KMS-11 (cell line): ENCODE measurements around the gene NPIPA8.
"Not testable (repeated sequence)": the region's sequence is repeated elsewhere in the genome, so short reads cannot be mapped to it uniquely, and the experiment has no call there.

ENCODE experiments used
- H2AFZ ChIP-seq: fragments of 200-600 bp; sonication (generic); 2 replicates; pipeline ENCODE4 v1.6.1; 2016; ENCODE audit warnings: antibody characterized with exemption, mixed run types, low read depth
- H3K27ac ChIP-seq: fragments of 200-600 bp; sonication (generic); 2 replicates; pipeline ENCODE4 v1.6.1; 2016; ENCODE audit warnings: mild to moderate bottlenecking, mixed run types
- H3K27me3 ChIP-seq: fragments of 200-600 bp; sonication (generic); 2 replicates; pipeline ENCODE4 v1.6.1; 2017; ENCODE audit warnings: mild to moderate bottlenecking, low read depth, mixed run types, moderate library complexity; ENCODE audit not compliant: insufficient read depth
- H3K36me3 ChIP-seq: fragments of 200-600 bp; sonication (generic); 2 replicates; pipeline ENCODE4 v1.6.1; 2017; ENCODE audit warnings: mild to moderate bottlenecking, mixed run types; ENCODE audit not compliant: insufficient read depth
- H3K4me1 ChIP-seq: fragments of 200-600 bp; sonication (generic); 2 replicates; pipeline ENCODE4 v1.6.1; 2016; ENCODE audit warnings: mild to moderate bottlenecking, low read depth, mixed run types; ENCODE audit not compliant: poor library complexity, severe bottlenecking
- H3K4me2 ChIP-seq: fragments of 200-600 bp; sonication (generic); 2 replicates; pipeline ENCODE4 v1.7.0; 2016; ENCODE audit warnings: mild to moderate bottlenecking, mixed run types
- H3K4me3 ChIP-seq: fragments of 200-600 bp; sonication (generic); IDR thresholded peaks from 2 replicates; pipeline ENCODE4 v1.6.1; 2017; ENCODE audit warnings: low read depth, low read length, mixed read lengths; ENCODE audit not compliant: insufficient read depth
- H3K79me2 ChIP-seq: fragments of 200-600 bp; sonication (generic); 2 replicates; pipeline ENCODE4 v1.6.1; 2016; ENCODE audit warnings: low read depth, mixed run types; ENCODE audit not compliant: insufficient read depth
- H3K9ac ChIP-seq: fragments of 200-600 bp; sonication (generic); 2 replicates; pipeline ENCODE4 v1.6.1; 2016; ENCODE audit warnings: mild to moderate bottlenecking, mixed run types
- H4K20me1 ChIP-seq: fragments of 200-600 bp; sonication (generic); 2 replicates; pipeline ENCODE4 v1.6.1; 2016; ENCODE audit warnings: mild to moderate bottlenecking, mixed run types; ENCODE audit not compliant: insufficient read depth

Gene NPIPA8

DNA sequence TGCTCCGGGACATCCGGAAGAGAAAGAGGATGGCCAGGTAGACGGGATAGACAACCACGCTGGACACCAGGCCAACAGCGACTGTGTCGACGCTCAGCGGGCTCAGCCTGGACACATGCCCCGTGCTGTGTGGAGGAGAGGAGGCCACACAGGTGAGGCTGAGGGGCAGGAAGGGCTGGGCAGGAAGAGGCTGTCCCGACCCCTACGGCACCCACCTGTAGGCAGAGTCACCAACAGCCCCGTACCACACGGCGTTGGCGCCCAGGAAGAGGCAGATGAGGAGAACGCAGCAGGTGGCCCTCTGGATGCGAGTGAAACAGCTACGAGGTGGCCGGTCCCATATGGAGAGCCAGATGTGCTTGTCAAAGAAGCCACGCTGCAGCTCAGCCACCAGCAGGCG lies at the start of gene NPIPA8:
Gene NPIPA8 (minus strand): TSS at position 101 of the 400 bp plus-strand sequence. CDS start 4,074 bp downstream, outside the sequence.
- H3K79me2 ChIP-seq, H3K9ac ChIP-seq, H4K20me1 ChIP-seq, H3K27ac ChIP-seq, H3K27me3 ChIP-seq, H3K4me2 ChIP-seq, H2AFZ ChIP-seq, H3K4me1 ChIP-seq, H3K36me3 ChIP-seq, H3K4me3 ChIP-seq: not testable (repeated sequence)

DNA sequence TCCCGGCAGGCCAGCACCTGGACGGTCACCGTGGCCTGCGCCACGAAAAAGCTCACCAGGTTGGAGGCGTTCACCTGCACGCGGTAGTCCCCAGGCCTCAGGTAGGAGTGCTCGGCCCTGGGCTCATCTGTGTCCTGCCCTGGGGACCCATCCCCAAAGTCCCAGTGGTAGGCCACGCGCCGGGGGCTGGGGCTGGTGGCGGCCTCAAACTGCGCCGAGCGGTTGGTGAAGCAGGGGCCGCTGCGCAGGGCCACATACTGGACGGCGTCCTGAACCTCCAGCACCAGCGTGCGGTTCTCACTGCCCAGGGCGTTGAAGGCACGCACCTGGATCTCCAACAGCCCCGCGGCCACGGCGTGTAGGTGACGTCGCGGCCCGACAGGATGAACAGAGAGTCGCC lies 48.7 kb upstream of the NPIPA8 start:
- not testable (repeated sequence) for H3K4me2 ChIP-seq, H4K20me1 ChIP-seq, H3K4me3 ChIP-seq, H3K36me3 ChIP-seq, H3K9ac ChIP-seq, H2AFZ ChIP-seq, H3K27ac ChIP-seq, H3K27me3 ChIP-seq, H3K79me2 ChIP-seq, H3K4me1 ChIP-seq

DNA sequence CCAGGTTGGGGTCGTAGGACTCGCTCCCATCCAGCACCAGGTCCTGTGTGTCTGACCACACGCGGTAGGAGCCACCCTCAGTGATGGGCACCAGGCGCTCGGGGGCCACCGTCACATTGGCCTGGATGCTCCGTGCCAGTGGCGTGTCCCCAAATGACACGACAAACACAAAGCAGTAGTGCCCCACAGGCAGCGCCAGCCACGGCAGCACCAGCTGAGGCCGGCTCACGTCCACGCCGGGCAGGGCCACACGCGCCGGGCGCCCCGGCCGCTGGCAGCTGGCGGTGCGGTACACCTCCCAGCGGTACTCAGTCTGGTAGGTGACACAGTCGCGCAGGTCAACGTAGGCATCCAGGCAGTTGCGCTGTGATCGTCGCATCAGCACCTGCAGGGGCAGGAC lies 48.3 kb upstream of the NPIPA8 start:
- not testable (repeated sequence) for H3K4me2 ChIP-seq, H2AFZ ChIP-seq, H3K79me2 ChIP-seq, H3K27me3 ChIP-seq, H3K9ac ChIP-seq, H4K20me1 ChIP-seq, H3K27ac ChIP-seq, H3K4me3 ChIP-seq, H3K36me3 ChIP-seq, H3K4me1 ChIP-seq

DNA sequence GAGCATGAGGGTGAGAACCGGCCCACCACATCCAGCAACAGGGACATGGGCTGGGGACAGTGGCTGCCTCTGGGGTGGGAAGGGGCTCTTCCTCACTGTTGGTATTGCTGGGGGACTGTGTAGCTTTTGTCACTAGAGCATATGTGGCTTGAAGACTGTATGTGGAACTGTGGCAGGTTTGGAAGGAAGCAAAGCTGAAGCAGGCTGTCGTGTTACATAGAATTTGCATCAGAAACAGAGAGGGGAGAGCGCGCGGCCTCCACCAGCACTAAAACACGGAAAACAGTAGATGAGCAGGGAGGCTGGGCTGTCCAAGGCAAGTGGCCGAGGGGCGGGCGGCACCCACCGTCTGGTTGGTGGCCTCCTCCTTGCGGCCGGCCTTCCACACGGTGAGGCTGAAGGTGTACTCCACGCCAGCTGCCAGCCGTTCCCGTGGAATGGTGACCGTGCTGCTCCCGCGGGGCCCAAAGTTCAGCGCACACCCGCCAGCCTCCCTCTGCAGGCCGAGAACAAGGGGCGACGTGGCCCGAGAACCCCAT lies 47.6 kb upstream of the NPIPA8 start:
- H3K9ac ChIP-seq, H3K27me3 ChIP-seq, H3K27ac ChIP-seq, H3K4me1 ChIP-seq, H2AFZ ChIP-seq, H3K36me3 ChIP-seq, H3K79me2 ChIP-seq, H4K20me1 ChIP-seq, H3K4me2 ChIP-seq, H3K4me3 ChIP-seq: not testable (repeated sequence)

DNA sequence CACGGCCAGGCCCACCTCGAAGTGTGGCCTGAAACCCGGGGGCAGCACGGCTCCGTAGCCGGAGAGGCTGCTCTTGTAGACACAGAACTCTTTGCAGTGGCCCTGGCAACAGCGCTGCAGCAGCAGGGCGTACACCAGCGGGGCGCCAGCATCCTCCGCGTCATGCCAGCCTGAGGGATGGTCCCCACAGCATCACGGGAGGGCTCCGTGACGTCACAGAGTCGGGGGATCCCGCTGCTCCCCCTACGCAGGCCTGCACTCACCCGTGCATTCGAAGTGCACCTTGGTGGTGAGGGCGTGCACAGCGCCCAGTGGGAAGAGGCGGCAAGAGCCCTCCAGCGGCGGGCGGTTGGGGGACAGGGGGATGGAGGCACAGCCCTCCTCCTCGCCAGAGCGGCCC lies 46.2 kb upstream of the NPIPA8 start:
- H3K27ac ChIP-seq, H3K4me1 ChIP-seq, H3K4me2 ChIP-seq, H3K4me3 ChIP-seq, H2AFZ ChIP-seq, H3K36me3 ChIP-seq, H4K20me1 ChIP-seq, H3K27me3 ChIP-seq, H3K79me2 ChIP-seq, H3K9ac ChIP-seq: not testable (repeated sequence)

DNA sequence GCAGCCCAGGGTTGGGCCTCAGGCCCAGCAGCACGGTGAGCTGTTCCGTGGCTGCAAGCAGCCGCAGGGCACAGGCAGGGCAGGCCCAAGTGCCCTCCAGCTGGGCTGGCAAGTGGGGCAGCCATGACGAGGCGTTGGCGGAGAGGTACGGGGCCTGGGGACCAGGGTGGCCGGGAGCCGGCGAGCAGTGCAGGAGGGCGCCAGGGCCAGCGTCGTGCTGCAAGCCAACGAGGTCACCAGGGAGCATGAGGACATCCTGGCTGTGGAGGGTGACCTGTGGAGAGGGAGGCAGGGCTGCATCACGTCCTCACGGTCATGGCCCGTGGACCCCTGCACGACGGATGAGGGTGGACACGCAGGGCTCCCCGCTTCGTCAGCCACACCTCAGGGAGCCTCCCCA lies 11.2 kb upstream of the NPIPA8 start:
- not testable (repeated sequence) for H2AFZ ChIP-seq, H3K27ac ChIP-seq, H3K36me3 ChIP-seq, H4K20me1 ChIP-seq, H3K4me3 ChIP-seq, H3K9ac ChIP-seq, H3K27me3 ChIP-seq, H3K4me1 ChIP-seq, H3K79me2 ChIP-seq, H3K4me2 ChIP-seq

DNA sequence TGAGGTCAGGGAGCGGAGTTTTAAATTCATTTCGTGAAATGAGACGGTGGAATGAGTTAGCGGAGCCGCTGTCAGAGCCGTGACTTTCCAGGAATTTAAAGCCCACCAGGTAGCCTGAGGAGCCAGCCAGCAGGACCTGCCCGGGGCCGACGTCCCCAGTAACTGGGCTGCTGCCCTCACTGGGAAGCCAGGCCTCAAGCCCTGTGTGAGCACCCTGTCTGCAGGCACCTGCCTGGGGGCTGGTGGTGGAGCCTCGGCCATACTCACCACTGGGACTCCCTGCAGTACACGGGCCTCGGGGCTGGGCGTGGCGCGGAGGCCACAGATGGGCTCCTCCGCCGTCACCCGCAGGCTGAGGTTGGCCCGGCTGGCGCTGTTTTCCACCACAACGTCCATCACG lies 10.5 kb upstream of the NPIPA8 start:
- not testable (repeated sequence) for H3K27ac ChIP-seq, H3K36me3 ChIP-seq, H3K27me3 ChIP-seq, H3K79me2 ChIP-seq, H2AFZ ChIP-seq, H3K4me2 ChIP-seq, H4K20me1 ChIP-seq, H3K4me3 ChIP-seq, H3K4me1 ChIP-seq, H3K9ac ChIP-seq

DNA sequence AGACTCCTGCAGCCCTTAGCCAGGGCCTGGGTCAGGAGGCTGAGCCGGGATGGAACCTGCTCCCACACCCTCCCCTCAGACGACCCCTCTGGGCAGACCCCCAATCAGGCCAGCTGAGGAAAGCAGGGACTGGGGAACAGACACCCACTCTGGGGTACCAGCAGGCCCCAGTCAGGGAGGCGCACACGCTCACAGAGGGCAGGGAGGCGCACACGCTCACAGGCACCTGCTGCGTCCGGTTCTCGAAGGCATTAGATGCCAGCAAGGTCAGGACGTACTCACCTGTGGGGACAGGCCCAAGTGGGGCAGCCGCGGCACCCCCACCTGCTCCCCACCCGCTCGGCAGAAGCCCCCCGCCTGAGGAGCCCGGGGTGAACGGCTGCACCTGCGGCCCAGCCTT lies 8.1 kb upstream of the NPIPA8 start:
- not testable (repeated sequence) for H3K79me2 ChIP-seq

DNA sequence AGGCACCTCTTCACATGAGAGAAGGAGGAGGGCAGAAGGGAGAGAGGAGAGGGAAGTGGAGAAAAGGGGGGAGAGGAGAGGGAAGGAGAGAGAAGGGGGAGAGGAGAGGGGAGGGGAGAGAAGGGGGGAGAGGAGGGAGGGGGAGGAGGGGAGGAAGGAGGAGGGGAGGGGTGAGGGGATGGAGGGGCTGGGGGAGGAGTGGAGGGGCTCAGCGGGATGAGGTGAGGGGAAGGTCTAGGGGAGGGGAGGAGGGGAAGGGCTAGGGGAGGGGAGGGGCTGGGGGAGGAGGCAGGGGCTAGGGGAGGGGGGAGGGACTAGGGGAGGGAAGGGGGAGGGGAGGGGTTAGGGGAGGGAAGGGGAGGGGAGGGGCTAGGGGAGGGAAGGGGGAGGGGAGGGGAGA lies 5.5 kb upstream of the NPIPA8 start:
- H3K4me2 ChIP-seq, H3K27me3 ChIP-seq, H3K36me3 ChIP-seq, H3K9ac ChIP-seq, H3K27ac ChIP-seq, H3K4me1 ChIP-seq, H3K4me3 ChIP-seq, H4K20me1 ChIP-seq, H2AFZ ChIP-seq, H3K79me2 ChIP-seq: not testable (repeated sequence)

More for the DNA sequence above, 8.1 kb upstream of the NPIPA8 start:
- not testable (repeated sequence) for H3K4me3 ChIP-seq, H3K4me1 ChIP-seq, H3K4me2 ChIP-seq, H3K27me3 ChIP-seq, H3K27ac ChIP-seq, H4K20me1 ChIP-seq, H3K36me3 ChIP-seq, H2AFZ ChIP-seq, H3K9ac ChIP-seq

DNA sequence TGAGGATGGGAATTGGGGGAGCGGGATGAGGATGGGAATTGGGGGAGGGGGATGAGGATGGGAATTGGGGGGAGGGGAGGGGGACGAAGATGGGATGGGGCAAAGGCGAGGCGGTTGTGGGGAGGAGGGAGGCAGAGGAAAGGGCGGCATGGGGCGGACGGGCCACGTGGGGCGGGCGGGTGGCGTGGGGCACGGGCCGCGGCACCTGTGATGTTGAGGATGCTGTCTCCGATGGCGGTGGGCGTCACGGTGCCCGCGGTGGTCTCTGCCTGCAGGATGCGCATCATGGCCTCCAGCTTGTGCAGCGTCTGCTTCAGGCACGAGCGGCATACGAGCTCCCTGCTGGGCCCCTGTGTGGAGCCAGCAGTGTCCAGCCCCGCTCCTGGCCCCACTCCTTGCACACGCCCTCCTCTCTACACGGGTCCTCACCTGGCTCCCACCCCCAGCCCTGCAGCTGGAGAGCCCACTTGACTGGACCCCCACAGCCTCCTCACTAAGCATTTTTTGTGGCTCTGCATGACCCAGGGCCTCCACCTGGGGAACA lies 5.0 kb upstream of the NPIPA8 start:
- H3K4me1 ChIP-seq, H3K27me3 ChIP-seq: not testable (repeated sequence)

DNA sequence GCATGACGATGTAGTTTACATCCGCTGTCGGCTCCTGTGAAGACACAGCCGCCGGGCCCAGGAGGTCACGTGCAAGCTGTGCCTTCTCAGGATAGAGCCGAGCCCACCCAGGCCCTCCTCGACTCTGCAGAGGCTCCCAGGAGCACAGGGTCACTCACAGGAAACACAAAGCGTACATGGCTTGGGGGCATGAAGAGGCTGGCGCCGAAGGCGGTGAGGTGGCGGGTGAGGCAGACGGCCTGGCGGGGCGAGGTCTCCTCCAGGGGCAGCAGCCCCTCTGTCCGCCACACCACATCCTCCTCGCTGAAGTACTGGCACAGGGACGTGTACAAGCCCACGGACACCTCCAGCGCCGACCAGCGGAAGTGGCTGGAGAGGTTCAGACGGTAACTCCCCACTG lies 2.7 kb upstream of the NPIPA8 start:
- H4K20me1 ChIP-seq, H3K27ac ChIP-seq, H2AFZ ChIP-seq, H3K4me3 ChIP-seq, H3K27me3 ChIP-seq, H3K79me2 ChIP-seq, H3K4me1 ChIP-seq, H3K36me3 ChIP-seq, H3K4me2 ChIP-seq, H3K9ac ChIP-seq: not testable (repeated sequence)

More for the DNA sequence above, 5.0 kb upstream of the NPIPA8 start:
- H2AFZ ChIP-seq, H3K79me2 ChIP-seq, H3K27ac ChIP-seq, H3K4me2 ChIP-seq, H4K20me1 ChIP-seq, H3K9ac ChIP-seq, H3K4me3 ChIP-seq, H3K36me3 ChIP-seq: not testable (repeated sequence)
